ENCODE results near the gene UBE2O.

Gene UBE2O

GRCh38 chr17:76420356-76421043, 32.5 kb downstream of the UBE2O start:
- in situ Hi-C loops (cut with MboI; ENCODE audit: low sequenced_read_pairs) = loop anchor here (25.0 kb wide), 1 partner anchor 92 kb away; the partner anchor contains the start of gene RHBDF2

- in situ Hi-C loops (cut with MboI; ENCODE audit: low sequenced_read_pairs) = loop anchor here (25.0 kb wide), 1 partner anchor 93 kb away; the partner anchor contains the start of gene RHBDF2
These were observed 33.2 kb downstream of the UBE2O start for GRCh38 chr17:76419576-76420260.

GRCh38 chr17:76417499-76418143, 35.3 kb downstream of the UBE2O start:
- in situ Hi-C loops (cut with MboI; ENCODE audit: low sequenced_read_pairs) = loop anchor here (25.0 kb wide), 1 partner anchor 95 kb away; the partner anchor contains the start of gene RHBDF2

GRCh38 chr17:76416899-76417298, 36.1 kb downstream of the UBE2O start:
- in situ Hi-C loops (cut with MboI; ENCODE audit: low sequenced_read_pairs) = loop anchor here (25.0 kb wide), 1 partner anchor 95 kb away; the partner anchor contains the start of gene RHBDF2

- in situ Hi-C loops (cut with MboI; ENCODE audit: low sequenced_read_pairs) = loop anchor here (25.0 kb wide), 1 partner anchor 96 kb away; the partner anchor contains the start of gene RHBDF2
These were observed 36.5 kb downstream of the UBE2O start for GRCh38 chr17:76416457-76416856.

GRCh38 chr17:76415786-76416185, 37.2 kb downstream of the UBE2O start:
- in situ Hi-C loops (cut with MboI; ENCODE audit: low sequenced_read_pairs) = loop anchor here (25.0 kb wide), 1 partner anchor 97 kb away; the partner anchor contains the start of gene RHBDF2

GRCh38 chr17:76414334-76415295, 38.3 kb downstream of the UBE2O start:
- in situ Hi-C loops (cut with MboI; ENCODE audit: low sequenced_read_pairs) = loop anchor here (25.0 kb wide), 1 partner anchor 98 kb away; the partner anchor contains the start of gene RHBDF2

GRCh38 chr17:76411247-76411646, 41.7 kb downstream of the UBE2O start:
- in situ Hi-C loops (cut with MboI; ENCODE audit: low sequenced_read_pairs) = loop anchor here (25.0 kb wide), 1 partner anchor 101 kb away; the partner anchor contains the start of gene RHBDF2

- in situ Hi-C loops (cut with MboI; ENCODE audit: low sequenced_read_pairs) = loop anchor here (25.0 kb wide), 1 partner anchor 102 kb away; the partner anchor contains the start of gene RHBDF2
These were observed 42.5 kb downstream of the UBE2O start for GRCh38 chr17:76410328-76410965.

GRCh38 chr17:76408037-76408849, 44.7 kb downstream of the UBE2O start:
- in situ Hi-C loops (cut with MboI; ENCODE audit: low sequenced_read_pairs) = loop anchor here (25.0 kb wide), 1 partner anchor 104 kb away; the partner anchor contains the start of gene RHBDF2

GRCh38 chr17:76407509-76407908, 45.4 kb downstream of the UBE2O start:
- in situ Hi-C loops (cut with MboI; ENCODE audit: low sequenced_read_pairs) = loop anchor here (25.0 kb wide), 1 partner anchor 105 kb away; the partner anchor contains the start of gene RHBDF2

GRCh38 chr17:76405967-76406647, 46.8 kb downstream of the UBE2O start:
- in situ Hi-C loops (cut with MboI; ENCODE audit: low sequenced_read_pairs) = loop anchor here (25.0 kb wide), 1 partner anchor 106 kb away; the partner anchor contains the start of gene RHBDF2

GRCh38 chr17:76405607-76405966, 47.4 kb downstream of the UBE2O start:
- in situ Hi-C loops (cut with MboI; ENCODE audit: low sequenced_read_pairs) = loop anchor here (25.0 kb wide), 1 partner anchor 107 kb away; the partner anchor contains the start of gene RHBDF2

GRCh38 chr17:76404976-76405563, 47.9 kb downstream of the UBE2O start:
- in situ Hi-C loops (cut with MboI; ENCODE audit: low sequenced_read_pairs) = loop anchor here (25.0 kb wide), 1 partner anchor 107 kb away; the partner anchor contains the start of gene RHBDF2

- in situ Hi-C loops (cut with MboI; ENCODE audit: low sequenced_read_pairs) = loop anchor here (25.0 kb wide), 1 partner anchor 108 kb away; the partner anchor contains the start of gene RHBDF2
These were observed 48.7 kb downstream of the UBE2O start for GRCh38 chr17:76404256-76404655.

GRCh38 chr17:76402711-76403110, 50.2 kb downstream of the UBE2O start:
- in situ Hi-C loops (cut with MboI; ENCODE audit: low sequenced_read_pairs) = loop anchor here (25.0 kb wide), 1 partner anchor 110 kb away; the partner anchor contains the start of gene RHBDF2
